Hepatocyte (in vitro differentiated cells): ENCODE results near the gene CATSPERB. TPM values are rescaled to one million over a fixed set of nuclear protein-coding genes. Genes with fewer than 3 reads are reported as not detected.
A peak's percentile ranks its signal among the peaks of the same experiment; 100 is the strongest.

Source experiments
- DNase-seq: peaks from one replicate; pipeline ENCODE4 v3.0.0-alpha.2; 2016; ENCODE audit warnings: low spot score
- H2AFZ ChIP-seq: fragments of 200-600 bp; sonication (generic); 2 replicates; pipeline ENCODE4 v1.6.0; 2016; ENCODE audit warnings: antibody characterized with exemption, mild to moderate bottlenecking
- H3K27ac ChIP-seq: fragments of 200-600 bp; sonication (generic); 2 replicates; pipeline ENCODE4 v1.5.1; 2016; ENCODE audit warnings: mild to moderate bottlenecking
- H3K27me3 ChIP-seq: fragments of 200-600 bp; sonication (generic); 2 replicates; pipeline ENCODE4 v1.6.1; 2016
- H3K36me3 ChIP-seq: fragments of 200-600 bp; sonication (generic); replicated peaks from 2 replicates; pipeline ENCODE4 v1.5.1; 2016; ENCODE audit warnings: low read depth; ENCODE audit not compliant: insufficient read depth
- H3K4me1 ChIP-seq: fragments of 200-600 bp; sonication (generic); 2 replicates; pipeline ENCODE4 v1.5.1; 2016; ENCODE audit warnings: mild to moderate bottlenecking, moderate library complexity; ENCODE audit not compliant: insufficient read depth
- H3K4me2 ChIP-seq: fragments of 200-600 bp; sonication (generic); 2 replicates; pipeline ENCODE4 v1.6.0; 2016
- H3K4me3 ChIP-seq: fragments of 200-600 bp; sonication (generic); 2 replicates; pipeline ENCODE4 v1.5.1; 2016; ENCODE audit warnings: mild to moderate bottlenecking
- H3K79me2 ChIP-seq: fragments of 200-600 bp; sonication (generic); 2 replicates; pipeline ENCODE4 v1.6.0; 2017; ENCODE audit warnings: mild to moderate bottlenecking
- H3K9me2 ChIP-seq: fragments of 200-600 bp; sonication (generic); replicated peaks from 2 replicates; pipeline ENCODE4 v1.6.0; 2017; ENCODE audit warnings: mild to moderate bottlenecking; ENCODE audit not compliant: insufficient read depth
- H3K9me3 ChIP-seq: fragments of 200-600 bp; sonication (generic); 2 replicates; pipeline ENCODE4 v1.5.1; 2016; ENCODE audit warnings: low read depth, mild to moderate bottlenecking
- H4K20me1 ChIP-seq: fragments of 200-600 bp; sonication (generic); 2 replicates; pipeline ENCODE4 v1.6.0; 2016; ENCODE audit warnings: mild to moderate bottlenecking; ENCODE audit not compliant: insufficient read depth, poor library complexity, severe bottlenecking
- CTCF ChIP-seq: fragments of 200-600 bp; sonication (generic); IDR thresholded peaks from 2 replicates; pipeline ENCODE4 v1.5.1; 2016; ENCODE audit warnings: antibody characterized with exemption, mild to moderate bottlenecking; ENCODE audit not compliant: poor library complexity
- EZH2 ChIP-seq: fragments of 200-600 bp; sonication (generic); IDR thresholded peaks from 2 replicates; pipeline ENCODE4 v1.6.1; 2016; ENCODE audit warnings: antibody characterized with exemption, mild to moderate bottlenecking, borderline replicate concordance
- EZH2phosphoT487 ChIP-seq: fragments of 200-600 bp; sonication (generic); IDR thresholded peaks from one replicate; pipeline ENCODE4 v1.6.1; 2018; ENCODE audit warnings: antibody characterized with exemption, mild to moderate bottlenecking, low read depth, moderate library complexity; ENCODE audit not compliant: unreplicated experiment, severe bottlenecking
- WGBS: methylation state at CpG from one replicate; pipeline ENCODE4 v1.1.6; 2016; ENCODE audit warnings: low lambda C conversion rate; ENCODE audit errors: missing lambda C conversion rate; 5-methylcytosine and 5-hydroxymethylcytosine counted together
- polyA plus RNA-seq: library from polyadenylated mRNA; unstranded; fragments of >200 nt; fragmentation: Nextera tagmentation; extraction: Ambion mirVana; gene quantifications from 2 replicates; pipeline ENCODE4 v1.2.1, GENCODE V29; 2016
- total RNA-seq: library from RNA; depleted of rRNA; stranded (reverse); fragments of >200 nt; gene quantifications from 2 replicates; pipeline ENCODE4 v1.2.3, GENCODE V29; 2014

Gene CATSPERB
- total and polyA plus RNA-seq, 2 experiments from 2014 or later = 0.93 to 7.1 TPM

GRCh38 chr14:91660790-91661189 lies 71.1 kb downstream of the CATSPERB start:
- Histone ChIP-seq H3K27me3 (no peaks in the 10 kb centered on the region), H3K4me3 (no peak overlapping the region), H3K4me1 (no peaks in the 10 kb centered on the region), H3K79me2 (no peaks in the 10 kb centered on the region), H4K20me1 (no peaks in the 10 kb centered on the region), H3K9me3 (no peaks in the 10 kb centered on the region), H3K27ac (no peak overlapping the region), H3K9me2 (no peaks in the 10 kb centered on the region), H3K4me2 (no peak overlapping the region), H3K36me3 (no peaks in the 10 kb centered on the region), H2AFZ (no peak overlapping the region)
- 94% methylated on average over 2 of the region's 2 CpGs for WGBS
- no peak for TF ChIP-seq EZH2phosphoT487
- no peak for TF ChIP-seq CTCF
- TF ChIP-seq EZH2 = no peak
- no peak for DNase-seq

GRCh38 chr14:91654836-91655235 lies 77.0 kb downstream of the CATSPERB start:
- no peak overlapping the region for H3K4me2 ChIP-seq
- H3K9me2 ChIP-seq = no peaks in the 10 kb centered on the region
- no peaks in the 10 kb centered on the region for H3K79me2 ChIP-seq
- no peaks in the 10 kb centered on the region for H3K27me3 ChIP-seq
- no peaks in the 10 kb centered on the region for H3K9me3 ChIP-seq
- H3K36me3 ChIP-seq = no peaks in the 10 kb centered on the region
- WGBS = 94% methylated on average over 1 of the region's 1 CpG
- no peak overlapping the region for H2AFZ ChIP-seq
- H3K4me3 ChIP-seq = no peak overlapping the region
- no peaks in the 10 kb centered on the region for H4K20me1 ChIP-seq
- DNase-seq = no peak
- TF ChIP-seq CTCF (no peak), EZH2phosphoT487 (no peak), EZH2 (no peak)
- H3K4me1 ChIP-seq = no peaks in the 10 kb centered on the region
- no peak overlapping the region for H3K27ac ChIP-seq

- no peak overlapping the region for H3K4me3 ChIP-seq
- TF ChIP-seq CTCF (no peak), EZH2phosphoT487 (no peak), EZH2 (no peak)
- no peak overlapping the region for H2AFZ ChIP-seq
- no peaks in the 10 kb centered on the region for H4K20me1 ChIP-seq
- H3K4me1 ChIP-seq = no peaks in the 10 kb centered on the region
- H3K36me3 ChIP-seq = no peaks in the 10 kb centered on the region
- WGBS = 92% methylated on average over 2 of the region's 2 CpGs
- H3K79me2 ChIP-seq = no peaks in the 10 kb centered on the region
- no peak for DNase-seq
- H3K9me3 ChIP-seq = no peaks in the 10 kb centered on the region
- H3K27me3 ChIP-seq = no peaks in the 10 kb centered on the region
- no peak overlapping the region for H3K27ac ChIP-seq
- no peaks in the 10 kb centered on the region for H3K9me2 ChIP-seq
- no peak overlapping the region for H3K4me2 ChIP-seq
Measured at GRCh38 chr14:91653451-91653850, 78.4 kb downstream of the CATSPERB start.

- DNase-seq = peak; percentile 35
- no peak overlapping the region for H3K27ac ChIP-seq
- H3K4me2 ChIP-seq = no peak overlapping the region
- WGBS = 37% methylated on average over 2 of the region's 2 CpGs
- no peaks in the 10 kb centered on the region for H3K79me2 ChIP-seq
- no peaks in the 10 kb centered on the region for H4K20me1 ChIP-seq
- H3K9me3 ChIP-seq = no peaks in the 10 kb centered on the region
- H3K4me3 ChIP-seq = no peak overlapping the region
- no peaks in the 10 kb centered on the region for H3K9me2 ChIP-seq
- H2AFZ ChIP-seq = no peak overlapping the region
- H3K27me3 ChIP-seq = no peaks in the 10 kb centered on the region
- no peaks in the 10 kb centered on the region for H3K36me3 ChIP-seq
- no peaks in the 10 kb centered on the region for H3K4me1 ChIP-seq
- TF ChIP-seq EZH2 (no peak), CTCF (peak; percentile 67), EZH2phosphoT487 (no peak)
Measured at GRCh38 chr14:91649930-91650329, 82.0 kb downstream of the CATSPERB start.
